HL-60 (cell line): ENCODE measurements around the gene CITED4.

ENCODE experiments used
- DNase-seq, 2 experiments: peaks; one replicate each; pipeline ENCODE4 v3.0.0-alpha.2; 2010 to 2020; ENCODE audit warnings: low read depth in 1 of 2, low spot score in 1 of 2
- H3K27ac ChIP-seq: fragments of 250-450 bp; sonication (Bioruptor Pico); replicated peaks from 2 replicates; pipeline ENCODE4 v1.5.1; 2020; ENCODE audit warnings: mild to moderate bottlenecking, moderate library complexity
- H3K27me3 ChIP-seq: fragments of 250-450 bp; sonication (Bioruptor Pico); 2 replicates; pipeline ENCODE4 v1.5.1; 2021; ENCODE audit warnings: mild to moderate bottlenecking, moderate library complexity; ENCODE audit not compliant: insufficient read depth, poor library complexity, severe bottlenecking
- H3K4me3 ChIP-seq: replicated peaks from 2 replicates; pipeline ENCODE4 v1.5.1; 2011; ENCODE audit warnings: mild to moderate bottlenecking, control low read depth, low read length; ENCODE audit not compliant: insufficient read depth
- GABPA ChIP-seq: IDR thresholded peaks from 2 replicates; pipeline ENCODE4 v1.6.1; 2012; ENCODE audit warnings: low read depth
- POLR2AphosphoS5 ChIP-seq: IDR thresholded peaks from 2 replicates; pipeline ENCODE4 v1.6.1; 2012; ENCODE audit warnings: low read depth
- SPI1 ChIP-seq: IDR thresholded peaks from 2 replicates; pipeline ENCODE4 v1.6.1; 2012; ENCODE audit warnings: low read depth, mild to moderate bottlenecking, borderline replicate concordance
- TF ChIP-seq, protein P1 (sequence below): IDR thresholded peaks from one replicate; pipeline ENCODE4 v1.5.1; 2011; ENCODE audit warnings: low read length, control low read depth, inconsistent platforms; ENCODE audit not compliant: insufficient read depth
- TF ChIP-seq, protein P2 (sequence below): IDR thresholded peaks from 2 replicates; pipeline ENCODE4 v1.6.1; 2012; ENCODE audit warnings: low read depth; ENCODE audit not compliant: insufficient replicate concordance

The CITED4 gene

GRCh38 chr1:40853113-40853884 is 8.9 kb downstream of the CITED4 start:
- TF ChIP-seq, protein P1, sequence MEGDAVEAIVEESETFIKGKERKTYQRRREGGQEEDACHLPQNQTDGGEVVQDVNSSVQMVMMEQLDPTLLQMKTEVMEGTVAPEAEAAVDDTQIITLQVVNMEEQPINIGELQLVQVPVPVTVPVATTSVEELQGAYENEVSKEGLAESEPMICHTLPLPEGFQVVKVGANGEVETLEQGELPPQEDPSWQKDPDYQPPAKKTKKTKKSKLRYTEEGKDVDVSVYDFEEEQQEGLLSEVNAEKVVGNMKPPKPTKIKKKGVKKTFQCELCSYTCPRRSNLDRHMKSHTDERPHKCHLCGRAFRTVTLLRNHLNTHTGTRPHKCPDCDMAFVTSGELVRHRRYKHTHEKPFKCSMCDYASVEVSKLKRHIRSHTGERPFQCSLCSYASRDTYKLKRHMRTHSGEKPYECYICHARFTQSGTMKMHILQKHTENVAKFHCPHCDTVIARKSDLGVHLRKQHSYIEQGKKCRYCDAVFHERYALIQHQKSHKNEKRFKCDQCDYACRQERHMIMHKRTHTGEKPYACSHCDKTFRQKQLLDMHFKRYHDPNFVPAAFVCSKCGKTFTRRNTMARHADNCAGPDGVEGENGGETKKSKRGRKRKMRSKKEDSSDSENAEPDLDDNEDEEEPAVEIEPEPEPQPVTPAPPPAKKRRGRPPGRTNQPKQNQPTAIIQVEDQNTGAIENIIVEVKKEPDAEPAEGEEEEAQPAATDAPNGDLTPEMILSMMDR = no peak
- TF ChIP-seq SPI1 (no peak), POLR2AphosphoS5 (no peak), GABPA (no peak)
- TF ChIP-seq, protein P2, sequence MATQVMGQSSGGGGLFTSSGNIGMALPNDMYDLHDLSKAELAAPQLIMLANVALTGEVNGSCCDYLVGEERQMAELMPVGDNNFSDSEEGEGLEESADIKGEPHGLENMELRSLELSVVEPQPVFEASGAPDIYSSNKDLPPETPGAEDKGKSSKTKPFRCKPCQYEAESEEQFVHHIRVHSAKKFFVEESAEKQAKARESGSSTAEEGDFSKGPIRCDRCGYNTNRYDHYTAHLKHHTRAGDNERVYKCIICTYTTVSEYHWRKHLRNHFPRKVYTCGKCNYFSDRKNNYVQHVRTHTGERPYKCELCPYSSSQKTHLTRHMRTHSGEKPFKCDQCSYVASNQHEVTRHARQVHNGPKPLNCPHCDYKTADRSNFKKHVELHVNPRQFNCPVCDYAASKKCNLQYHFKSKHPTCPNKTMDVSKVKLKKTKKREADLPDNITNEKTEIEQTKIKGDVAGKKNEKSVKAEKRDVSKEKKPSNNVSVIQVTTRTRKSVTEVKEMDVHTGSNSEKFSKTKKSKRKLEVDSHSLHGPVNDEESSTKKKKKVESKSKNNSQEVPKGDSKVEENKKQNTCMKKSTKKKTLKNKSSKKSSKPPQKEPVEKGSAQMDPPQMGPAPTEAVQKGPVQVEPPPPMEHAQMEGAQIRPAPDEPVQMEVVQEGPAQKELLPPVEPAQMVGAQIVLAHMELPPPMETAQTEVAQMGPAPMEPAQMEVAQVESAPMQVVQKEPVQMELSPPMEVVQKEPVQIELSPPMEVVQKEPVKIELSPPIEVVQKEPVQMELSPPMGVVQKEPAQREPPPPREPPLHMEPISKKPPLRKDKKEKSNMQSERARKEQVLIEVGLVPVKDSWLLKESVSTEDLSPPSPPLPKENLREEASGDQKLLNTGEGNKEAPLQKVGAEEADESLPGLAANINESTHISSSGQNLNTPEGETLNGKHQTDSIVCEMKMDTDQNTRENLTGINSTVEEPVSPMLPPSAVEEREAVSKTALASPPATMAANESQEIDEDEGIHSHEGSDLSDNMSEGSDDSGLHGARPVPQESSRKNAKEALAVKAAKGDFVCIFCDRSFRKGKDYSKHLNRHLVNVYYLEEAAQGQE = no peak
- no peak overlapping the region for H3K27ac ChIP-seq
- no peak for DNase-seq
- H3K27me3 ChIP-seq = no peaks in the 10 kb centered on the region
- no peak overlapping the region for H3K4me3 ChIP-seq

DNA sequence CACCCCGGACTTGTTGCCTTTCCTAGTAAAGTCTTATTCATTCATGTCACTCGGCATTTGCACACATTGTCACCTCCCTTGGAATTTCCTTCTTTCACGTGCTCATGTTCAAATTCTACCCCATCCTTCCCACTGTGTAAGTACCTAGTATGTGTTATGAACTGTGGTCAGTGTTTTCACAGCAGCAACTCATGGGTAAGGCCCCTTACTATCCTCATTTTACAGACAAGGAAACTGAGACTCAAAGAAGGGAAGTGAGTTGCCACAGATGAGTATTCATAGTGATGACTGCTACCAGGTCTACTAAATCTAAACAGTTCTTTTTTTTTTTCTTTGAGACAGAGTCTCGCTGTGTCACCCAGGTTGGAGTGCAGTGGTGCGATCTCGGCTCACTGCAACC is 10.5 kb downstream of the CITED4 start:
- TF ChIP-seq SPI1 (no peak), POLR2AphosphoS5 (no peak), GABPA (no peak)
- TF ChIP-seq, protein P1 = no peak
- TF ChIP-seq, protein P2 = no peak
- Histone ChIP-seq H3K4me3 (no peak overlapping the region), H3K27me3 (no peaks in the 10 kb centered on the region), H3K27ac (no peak overlapping the region)
- no peak for DNase-seq

- no peak for TF ChIP-seq POLR2AphosphoS5
- TF ChIP-seq GABPA = no peak
- TF ChIP-seq, protein P2 = no peak
- TF ChIP-seq, protein P1 = peak; percentile 93
- peak; percentile 31; the same call in 1 of the 2 replicates for TF ChIP-seq SPI1
- Histone ChIP-seq H3K27ac (peak overlapping the region; percentile 18), H3K4me3 (no peak overlapping the region), H3K27me3 (no peaks in the 10 kb centered on the region)
- peak; percentile 43 to 78 for DNase-seq
Measured at GRCh38 chr1:40849801-40850592, 12.2 kb downstream of the CITED4 start.
